SK-N-MC (cell line): ENCODE data around the gene AKAP13.

Experiments used
- DNase-seq: peaks from one replicate; pipeline ENCODE4 v3.0.0-alpha.2; 2011; ENCODE audit warnings: low read depth, low spot score
- H3K27ac ChIP-seq: fragments of 200-600 bp; sonication (generic); 2 replicates; pipeline ENCODE4 v1.5.1; 2016; ENCODE audit warnings: mixed run types
- H3K36me3 ChIP-seq: fragments of 200-600 bp; sonication (generic); 2 replicates; pipeline ENCODE4 v1.6.1; 2017; ENCODE audit warnings: antibody characterized with exemption, low read length, mixed read lengths; ENCODE audit not compliant: insufficient read depth
- H3K4me3 ChIP-seq: fragments of 200-600 bp; sonication (generic); 2 replicates; pipeline ENCODE4 v1.5.1; 2016
- H3K9ac ChIP-seq: fragments of 200-600 bp; sonication (generic); 2 replicates; pipeline ENCODE4 v1.8.0; 2017; ENCODE audit warnings: mixed run types, mixed read lengths; ENCODE audit not compliant: insufficient read length
- H3K9me3 ChIP-seq: fragments of 200-600 bp; sonication (generic); 2 replicates; pipeline ENCODE4 v1.6.1; 2017; ENCODE audit warnings: low read depth, mild to moderate bottlenecking, antibody characterized with exemption, low read length, moderate library complexity, mixed read lengths
- EZH2 ChIP-seq: fragments of 200-600 bp; sonication (generic); IDR thresholded peaks from one replicate; pipeline ENCODE4 v1.6.1; 2017; ENCODE audit warnings: antibody characterized with exemption
- FOXP2 ChIP-seq: optimal IDR thresholded peaks from 2 replicates; pipeline ENCODE3; 2011; ENCODE audit warnings: mild to moderate bottlenecking, moderate library complexity; ENCODE audit not compliant: insufficient read depth; ENCODE audit errors: extremely low read length, control extremely low read depth
- POLR2AphosphoS5 ChIP-seq: IDR thresholded peaks from 2 replicates; pipeline ENCODE4 v1.6.1; 2012; ENCODE audit warnings: mild to moderate bottlenecking, low read depth, low read length, borderline replicate concordance

The AKAP13 gene

GRCh38 chr15:85554852-85555521, 174.6 kb downstream of the AKAP13 start:
- H3K9ac ChIP-seq = no peak overlapping the region
- H3K9me3 ChIP-seq = no peaks in the 10 kb centered on the region
- no peak for DNase-seq
- H3K4me3 ChIP-seq = no peak overlapping the region
- H3K36me3 ChIP-seq = peaks cover 4% of the 10 kb centered on the region; the same call in 1 of the 2 replicates
- no peak overlapping the region for H3K27ac ChIP-seq
- no peak for TF ChIP-seq POLR2AphosphoS5
- no peak for TF ChIP-seq EZH2
- no peak for TF ChIP-seq FOXP2

- DNase-seq = no peak
- Histone ChIP-seq H3K27ac (no peak overlapping the region), H3K9ac (no peak overlapping the region), H3K36me3 (peaks cover 4% of the 10 kb centered on the region; the same call in 1 of the 2 replicates), H3K9me3 (no peaks in the 10 kb centered on the region), H3K4me3 (no peak overlapping the region)
- TF ChIP-seq EZH2 (no peak), FOXP2 (no peak), POLR2AphosphoS5 (no peak)
These were observed 175.6 kb downstream of the AKAP13 start for GRCh38 chr15:85555875-85556617.

GRCh38 chr15:85556618-85556895, 176.2 kb downstream of the AKAP13 start:
- no peak overlapping the region for H3K27ac ChIP-seq
- H3K9me3 ChIP-seq = no peaks in the 10 kb centered on the region
- H3K4me3 ChIP-seq = no peak overlapping the region
- no peak for DNase-seq
- H3K36me3 ChIP-seq = peaks cover 4% of the 10 kb centered on the region; the same call in 1 of the 2 replicates
- H3K9ac ChIP-seq = no peak overlapping the region
- TF ChIP-seq FOXP2 (no peak), POLR2AphosphoS5 (no peak), EZH2 (no peak)

- Histone ChIP-seq H3K9ac (no peak overlapping the region), H3K9me3 (no peaks in the 10 kb centered on the region), H3K4me3 (no peak overlapping the region), H3K36me3 (peaks cover 4% of the 10 kb centered on the region; the same call in 1 of the 2 replicates), H3K27ac (no peak overlapping the region)
- DNase-seq = no peak
- TF ChIP-seq FOXP2 (no peak), POLR2AphosphoS5 (no peak), EZH2 (no peak)
These were observed 177.0 kb downstream of the AKAP13 start for GRCh38 chr15:85557385-85557784.

GRCh38 chr15:85558848-85559247, 178.4 kb downstream of the AKAP13 start:
- Histone ChIP-seq H3K4me3 (no peak overlapping the region), H3K36me3 (no peaks in the 10 kb centered on the region), H3K9me3 (no peaks in the 10 kb centered on the region), H3K9ac (no peak overlapping the region), H3K27ac (no peak overlapping the region)
- no peak for DNase-seq
- TF ChIP-seq EZH2 = no peak
- no peak for TF ChIP-seq FOXP2
- TF ChIP-seq POLR2AphosphoS5 = no peak

- Histone ChIP-seq H3K27ac (no peak overlapping the region), H3K4me3 (no peak overlapping the region), H3K36me3 (no peaks in the 10 kb centered on the region), H3K9me3 (no peaks in the 10 kb centered on the region), H3K9ac (no peak overlapping the region)
- DNase-seq = no peak
- TF ChIP-seq POLR2AphosphoS5 (no peak), FOXP2 (no peak), EZH2 (no peak)
These were observed 179.1 kb downstream of the AKAP13 start for GRCh38 chr15:85559530-85559929.

- TF ChIP-seq POLR2AphosphoS5 (no peak), EZH2 (no peak), FOXP2 (no peak)
- no peak for DNase-seq
- Histone ChIP-seq H3K9ac (no peak overlapping the region), H3K9me3 (no peaks in the 10 kb centered on the region), H3K4me3 (peak overlapping the region; percentile 66), H3K27ac (peak overlapping the region; percentile 93), H3K36me3 (no peaks in the 10 kb centered on the region)
These were observed 182.4 kb downstream of the AKAP13 start for GRCh38 chr15:85562824-85563223.

- DNase-seq = peak; percentile 89
- peak overlapping the region; percentile 66 for H3K4me3 ChIP-seq
These were observed 182.9 kb downstream of the AKAP13 start for GRCh38 chr15:85563328-85563727.

More at GRCh38 chr15:85563328-85563727, 182.9 kb downstream of the AKAP13 start:
- Histone ChIP-seq H3K9ac (no peak overlapping the region), H3K36me3 (no peaks in the 10 kb centered on the region), H3K27ac (peak overlapping the region; percentile 93), H3K9me3 (no peaks in the 10 kb centered on the region)
- TF ChIP-seq POLR2AphosphoS5 (no peak), FOXP2 (no peak), EZH2 (no peak)
